Natural killer cell (primary cell): Measurements from ENCODE around the gene SLC40A1. TPM values are rescaled to one million over a fixed set of nuclear protein-coding genes. Genes with fewer than 3 reads are reported as not detected.

Source experiments
- ATAC-seq, 3 donors: fragments of 150-1000 bp in 2 of 3; fragments of 200-7000 bp in 1 of 3; cut with Tn5 transposase; 1 replicate in 1 of 3; 2 replicates in 2 of 3; pipeline ENCODE4 v1.10.0; 2021; ENCODE audit warnings: mild to moderate bottlenecking in 2 of 3, moderate library complexity in 2 of 3
- DNase-seq, 2 donors: peaks; one replicate each; pipeline versions ENCODE4 v3.0.0 to v3.0.0-alpha.2; 2013 to 2021; ENCODE audit warnings: mixed read lengths in 1 of 2
- H3K27ac ChIP-seq: one replicate; pipeline ENCODE4 v1.5.1; 2013; ENCODE audit warnings: mild to moderate bottlenecking, low read length
- H3K27me3 ChIP-seq: one replicate; pipeline ENCODE4 v1.6.1; 2013; ENCODE audit warnings: low read length; ENCODE audit not compliant: control insufficient read depth, insufficient read depth
- H3K36me3 ChIP-seq: one replicate; pipeline ENCODE4 v1.6.1; 2013; ENCODE audit warnings: low read length; ENCODE audit not compliant: control insufficient read depth, insufficient read depth
- H3K4me1 ChIP-seq: one replicate; pipeline ENCODE4 v1.6.1; 2013; ENCODE audit warnings: low read length; ENCODE audit not compliant: control insufficient read depth, insufficient read depth
- H3K4me3 ChIP-seq: one replicate; pipeline ENCODE4 v1.5.1; 2013; ENCODE audit warnings: low read length
- H3K9me3 ChIP-seq: one replicate; pipeline ENCODE4 v1.6.1; 2013; ENCODE audit warnings: low read length; ENCODE audit not compliant: control insufficient read depth, insufficient read depth
- H3K27ac Mint-ChIP-seq, 2 donors: one replicate each; pipeline ENCODE4 v1.8.0; 2022; ENCODE audit warnings: mild to moderate bottlenecking in 2 of 2, mixed read lengths in 2 of 2, moderate library complexity in 1 of 2
- H3K27me3 Mint-ChIP-seq, 2 donors: one replicate each; pipeline ENCODE4 v1.8.0; 2022; ENCODE audit warnings: low read depth in 2 of 2, mixed read lengths in 2 of 2
- H3K36me3 Mint-ChIP-seq: one replicate; pipeline ENCODE4 v1.8.0; 2022; ENCODE audit warnings: mixed read lengths
- H3K4me1 Mint-ChIP-seq, 2 donors: one replicate each; pipeline ENCODE4 v1.8.0; 2022; ENCODE audit warnings: mixed read lengths in 2 of 2
- H3K4me3 Mint-ChIP-seq: one replicate; pipeline ENCODE4 v1.8.0; 2022; ENCODE audit warnings: mild to moderate bottlenecking, moderate library complexity, mixed read lengths
- H3K9me3 Mint-ChIP-seq, 2 donors: one replicate each; pipeline ENCODE4 v1.8.0; 2022; ENCODE audit warnings: mixed read lengths in 2 of 2
- CTCF ChIP-seq: fragments of 200-600 bp; IDR thresholded peaks from one replicate; pipeline ENCODE4 v1.8.0; 2022; ENCODE audit warnings: antibody characterized with exemption
- WGBS: methylation state at CpG from one replicate; pipeline ENCODE4 v1.1.7; 2013; ENCODE audit warnings: missing lambda C conversion rate; ENCODE audit not compliant: insufficient coverage; 5-methylcytosine and 5-hydroxymethylcytosine counted together
- intact Hi-C: fragments of 100-400 bp; cut with micrococcal nuclease; formaldehyde crosslinking; loops from one replicate; pipeline ENCODE4 v1.14.2; 2022
- total RNA-seq, 4 donors: library from RNA; stranded (reverse); fragments of 120-200 nt in 1 of 4; gene quantifications; one replicate each; pipeline versions ENCODE4 v1.2.3 to v1.2.4, GENCODE V29; 2013 to 2022

Gene SLC40A1, protein sequence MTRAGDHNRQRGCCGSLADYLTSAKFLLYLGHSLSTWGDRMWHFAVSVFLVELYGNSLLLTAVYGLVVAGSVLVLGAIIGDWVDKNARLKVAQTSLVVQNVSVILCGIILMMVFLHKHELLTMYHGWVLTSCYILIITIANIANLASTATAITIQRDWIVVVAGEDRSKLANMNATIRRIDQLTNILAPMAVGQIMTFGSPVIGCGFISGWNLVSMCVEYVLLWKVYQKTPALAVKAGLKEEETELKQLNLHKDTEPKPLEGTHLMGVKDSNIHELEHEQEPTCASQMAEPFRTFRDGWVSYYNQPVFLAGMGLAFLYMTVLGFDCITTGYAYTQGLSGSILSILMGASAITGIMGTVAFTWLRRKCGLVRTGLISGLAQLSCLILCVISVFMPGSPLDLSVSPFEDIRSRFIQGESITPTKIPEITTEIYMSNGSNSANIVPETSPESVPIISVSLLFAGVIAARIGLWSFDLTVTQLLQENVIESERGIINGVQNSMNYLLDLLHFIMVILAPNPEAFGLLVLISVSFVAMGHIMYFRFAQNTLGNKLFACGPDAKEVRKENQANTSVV
- 1 to 10 TPM; 1.8 to 5.2 (median 4.4) TPM for total RNA-seq
- 36.9 TPM for total RNA-seq (2013)

DNA sequence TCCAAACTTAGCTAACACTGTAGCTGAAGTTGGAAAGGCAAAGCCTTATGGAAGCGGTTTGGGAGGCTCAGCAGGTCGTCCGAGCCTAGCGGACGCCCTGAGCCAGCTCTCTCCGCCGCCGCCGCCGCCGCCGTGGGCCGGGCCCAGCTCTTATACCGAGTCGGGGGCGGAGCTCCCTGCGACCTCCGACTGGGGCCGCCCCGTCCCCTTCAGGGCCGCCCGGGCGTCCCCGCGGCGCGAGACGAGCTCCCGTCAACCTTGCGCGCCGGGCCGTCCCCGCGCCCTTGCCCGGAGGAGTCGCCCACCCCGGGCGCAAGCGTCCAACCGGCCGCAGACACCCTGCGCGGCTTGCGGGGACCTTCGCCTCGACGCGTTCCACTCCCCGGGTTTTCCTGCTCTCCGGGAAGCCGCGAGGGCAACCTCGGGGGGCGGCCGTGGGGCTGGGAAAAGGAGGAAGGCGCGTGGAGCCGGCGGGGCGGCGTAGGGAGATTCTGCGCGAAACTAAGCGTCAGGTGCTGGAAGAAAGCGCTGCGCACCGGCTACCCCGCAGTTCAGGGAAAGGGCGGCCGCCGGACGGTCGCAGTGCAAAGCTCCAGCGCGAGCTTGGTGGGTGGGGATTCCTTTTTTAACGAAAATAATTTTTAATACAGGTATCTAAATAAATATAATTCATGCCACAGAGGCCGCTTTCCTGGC, at the start of gene SLC40A1:
TSS of gene SLC40A1 (minus strand) at position 129 of the 696 bp plus-strand sequence. CDS start 326 bp downstream, outside the sequence.
- no peaks in the 10 kb centered on the region for H3K9me3 Mint-ChIP-seq
- ATAC-seq (peak; percentile 87 to 90 (median 88)), DNase-seq (peak; percentile 25 to 79)
- TF ChIP-seq CTCF: no peak
- H3K36me3 ChIP-seq: no peaks in the 10 kb centered on the region
- H3K27me3 ChIP-seq: peaks cover 10% of the 10 kb centered on the region
- no peak within 1 kb of the TSS for H3K27ac ChIP-seq
- H3K4me1 Mint-ChIP-seq: peaks cover 14 to 23% of the 10 kb centered on the region in 2 donors
- no peaks in the 10 kb centered on the region for H3K9me3 ChIP-seq
- intact Hi-C loops: no loop called here
- WGBS: under 1% methylated on average over 75 of the region's 78 CpGs
- peak within 1 kb of the TSS in 1 of 2 donors; percentile 17 for H3K27ac Mint-ChIP-seq
- peak within 1 kb of the TSS; percentile 29 for H3K4me3 ChIP-seq
- no peaks in the 10 kb centered on the region for H3K36me3 Mint-ChIP-seq
- peak within 1 kb of the TSS; percentile 84 for H3K4me3 Mint-ChIP-seq
- peaks cover 42 to 62% of the 10 kb centered on the region in 2 donors for H3K27me3 Mint-ChIP-seq
- peaks cover 18% of the 10 kb centered on the region for H3K4me1 ChIP-seq

DNA sequence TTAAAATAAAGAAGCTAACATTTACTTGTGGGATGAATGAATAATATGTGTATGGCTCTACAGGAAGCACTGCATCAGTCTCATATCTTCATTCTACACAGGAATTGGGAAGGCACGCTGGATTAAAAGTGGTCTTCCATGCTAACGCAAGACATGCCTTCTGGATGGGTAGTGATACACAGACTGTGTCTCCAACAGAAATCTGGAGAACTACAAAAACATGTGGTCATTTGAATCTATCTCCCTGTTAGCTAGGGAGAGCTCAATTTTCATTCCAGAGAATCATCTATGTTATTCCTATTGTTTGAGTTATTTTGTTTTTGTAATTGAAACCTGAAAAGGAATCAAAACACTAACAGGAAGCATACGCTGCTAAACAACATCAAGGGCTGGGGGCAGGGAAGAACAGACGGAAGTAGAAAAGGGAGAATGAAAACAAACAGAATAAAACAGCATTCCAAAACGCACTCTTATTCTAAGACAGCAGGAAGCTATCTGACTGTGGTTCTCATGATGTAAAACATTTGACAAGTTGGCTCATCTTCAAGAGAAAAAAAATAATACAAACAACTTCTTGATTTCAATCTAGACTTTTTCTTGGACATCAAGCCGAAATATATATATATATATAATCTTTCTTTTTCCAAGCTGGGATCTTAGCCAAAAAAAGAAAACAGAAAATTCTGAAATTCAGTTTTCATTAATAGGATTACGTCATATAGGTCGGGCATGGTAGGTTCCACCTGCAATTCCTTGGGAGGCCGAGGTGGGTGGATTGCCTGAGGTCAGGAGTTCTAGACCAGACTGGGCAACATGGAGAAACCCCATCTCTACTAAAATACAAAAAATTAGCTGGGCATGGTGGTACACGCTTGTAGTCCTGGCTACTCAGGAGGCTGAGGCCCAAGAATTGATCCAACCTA, 49.2 kb upstream of the SLC40A1 start:
- intact Hi-C loops: no loop called here
- Histone ChIP-seq H3K4me3 (no peak overlapping the region), H3K4me1 (no peaks in the 10 kb centered on the region), H3K27me3 (no peaks in the 10 kb centered on the region), H3K36me3 (no peaks in the 10 kb centered on the region), H3K27ac (no peak overlapping the region), H3K9me3 (no peaks in the 10 kb centered on the region)
- no peak for TF ChIP-seq CTCF
- no peak for DNase-seq
- H3K27ac Mint-ChIP-seq: no peak overlapping the region
- H3K4me1 Mint-ChIP-seq: peaks cover 0 to 3% of the 10 kb centered on the region in 2 donors
- ATAC-seq: no peak
- H3K4me3 Mint-ChIP-seq: no peak overlapping the region
- peaks cover 0 to 3% of the 10 kb centered on the region in 2 donors for H3K27me3 Mint-ChIP-seq
- H3K9me3 Mint-ChIP-seq: no peaks in the 10 kb centered on the region
- WGBS: 93% methylated on average over 9 of the region's 10 CpGs
- H3K36me3 Mint-ChIP-seq: no peaks in the 10 kb centered on the region

DNA sequence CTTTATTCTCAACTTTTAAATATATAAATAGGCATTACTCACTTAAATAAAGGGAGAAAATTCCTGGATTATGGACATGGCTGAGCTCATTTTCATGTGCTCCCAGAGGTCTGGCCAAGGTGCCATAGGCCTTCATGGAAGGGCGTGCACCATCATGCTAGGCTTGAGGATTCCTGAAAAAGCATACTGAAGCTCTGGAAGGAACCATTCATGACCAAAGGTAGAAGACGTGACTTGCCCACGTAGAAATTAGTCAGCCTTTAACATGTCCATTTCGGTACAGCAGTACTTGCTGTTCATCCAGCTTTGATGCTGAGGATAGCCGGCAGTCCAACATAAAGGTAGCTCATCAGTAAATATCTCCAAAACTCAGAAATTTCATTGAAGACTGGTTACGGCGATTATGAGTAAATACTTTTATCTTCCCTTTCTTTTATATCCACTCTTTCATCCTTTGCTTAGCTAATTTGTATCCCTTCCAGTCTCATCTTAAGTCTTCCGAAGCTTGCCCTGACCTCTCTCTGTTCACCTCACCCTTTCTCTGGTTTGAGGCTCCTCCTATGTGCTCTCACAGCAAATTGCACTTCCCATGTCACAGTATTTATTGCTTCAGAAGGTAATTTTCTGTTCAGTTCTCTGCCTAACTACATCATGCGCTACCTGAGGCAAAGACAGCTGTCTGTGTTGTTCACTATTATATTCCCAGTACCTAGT, 48.4 kb upstream of the SLC40A1 start:
- Mint-ChIP-seq H3K9me3 (no peaks in the 10 kb centered on the region), H3K4me3 (no peak overlapping the region), H3K36me3 (no peaks in the 10 kb centered on the region), H3K27ac (no peak overlapping the region), H3K4me1 (peaks cover 3 to 9% of the 10 kb centered on the region in 2 donors), H3K27me3 (peaks cover 0 to 3% of the 10 kb centered on the region in 2 donors)
- no peak for TF ChIP-seq CTCF
- ATAC-seq (no peak), DNase-seq (no peak)
- no peaks in the 10 kb centered on the region for H3K27me3 ChIP-seq
- H3K9me3 ChIP-seq: no peaks in the 10 kb centered on the region
- intact Hi-C loops: no loop called here
- no peak overlapping the region for H3K4me3 ChIP-seq
- WGBS: 94% methylated on average over 8 of the region's 9 CpGs
- H3K27ac ChIP-seq: no peak overlapping the region
- H3K4me1 ChIP-seq: no peaks in the 10 kb centered on the region
- H3K36me3 ChIP-seq: no peaks in the 10 kb centered on the region
